ENCODE results near the gene MED16. TPM values are rescaled to one million over a fixed set of nuclear protein-coding genes. Genes with fewer than 3 reads are reported as not detected.

The MED16 gene
- total and polyA plus RNA-seq, 2 donors (not counting 1 experiment from before 2014, with no cell fraction given) = 19.3 to 35.0 TPM

- H4K20me1 ChIP-seq (ENCODE audit: control insufficient read depth, extremely low read depth, insufficient read depth, low read length) = no peaks in the 10 kb centered on the region
- no peak overlapping the region for H2AFZ ChIP-seq (ENCODE audit: low read length)
- H3K4me3 ChIP-seq (replicated peaks in 1 of 4; ENCODE audit: control extremely low read depth in 1 of 4, insufficient read depth in 1 of 4, low read depth in 3 of 4, low read length in 4 of 4) = no peak overlapping the region
- no peaks in the 10 kb centered on the region for H3K36me3 ChIP-seq (ENCODE audit: control insufficient read depth, insufficient read depth, low read length)
- H3K79me2 ChIP-seq (ENCODE audit: control insufficient read depth, insufficient read depth, low read length) = no peaks in the 10 kb centered on the region
- DNase-seq (ENCODE audit: low read depth in 2 of 2) = peak; percentile 37 to 56
- no peak overlapping the region for H3K9ac ChIP-seq (ENCODE audit: insufficient read depth, low read length)
- no peak overlapping the region for H3K4me2 ChIP-seq (ENCODE audit: extremely low read depth, insufficient read depth, low read length)
- no peaks in the 10 kb centered on the region for H3K9me3 ChIP-seq (ENCODE audit: control insufficient read depth, insufficient read depth, low read depth, low read length)
- TF ChIP-seq CTCF (conservative IDR thresholded peaks at IDR 0.05 in 1 of 2, IDR thresholded peaks at IDR 0.05 in 1 of 2; ENCODE audit: low read depth in 1 of 2, low read length in 2 of 2) (no peak), EZH2 (IDR thresholded peaks at IDR 0.05; ENCODE audit: low read length, missing control alignments) (no peak)
- H3K27ac ChIP-seq (ENCODE audit: insufficient read depth, low read length) = no peak overlapping the region
- no peaks in the 10 kb centered on the region for H3K27me3 ChIP-seq (ENCODE audit: control insufficient read depth, insufficient read depth, low read length)
- no peaks in the 10 kb centered on the region for H3K4me1 ChIP-seq (ENCODE audit: control insufficient read depth, extremely low read depth, insufficient read depth, low read length)
These were observed 30.2 kb downstream of the MED16 start for GRCh38 chr19:862581-863314.

GRCh38 chr19:861756-862580 lies 31.0 kb downstream of the MED16 start:
- no peaks in the 10 kb centered on the region for H3K36me3 ChIP-seq (ENCODE audit: control insufficient read depth, insufficient read depth, low read length)
- no peaks in the 10 kb centered on the region for H4K20me1 ChIP-seq (ENCODE audit: control insufficient read depth, extremely low read depth, insufficient read depth, low read length)
- DNase-seq (ENCODE audit: low read depth in 2 of 2) = peak in 1 of 2 donors; percentile 34

More at GRCh38 chr19:861756-862580, 31.0 kb downstream of the MED16 start:
- Histone ChIP-seq H3K27ac (ENCODE audit: insufficient read depth, low read length) (no peak overlapping the region), H3K4me1 (ENCODE audit: control insufficient read depth, extremely low read depth, insufficient read depth, low read length) (no peaks in the 10 kb centered on the region), H3K4me3 (replicated peaks in 1 of 4; ENCODE audit: control extremely low read depth in 1 of 4, insufficient read depth in 1 of 4, low read depth in 3 of 4, low read length in 4 of 4) (no peak overlapping the region), H3K79me2 (ENCODE audit: control insufficient read depth, insufficient read depth, low read length) (no peaks in the 10 kb centered on the region), H2AFZ (ENCODE audit: low read length) (no peak overlapping the region), H3K9me3 (ENCODE audit: control insufficient read depth, insufficient read depth, low read depth, low read length) (no peaks in the 10 kb centered on the region), H3K4me2 (ENCODE audit: extremely low read depth, insufficient read depth, low read length) (no peak overlapping the region), H3K27me3 (ENCODE audit: control insufficient read depth, insufficient read depth, low read length) (no peaks in the 10 kb centered on the region), H3K9ac (ENCODE audit: insufficient read depth, low read length) (no peak overlapping the region)
- TF ChIP-seq EZH2 (IDR thresholded peaks at IDR 0.05; ENCODE audit: low read length, missing control alignments) (no peak), CTCF (conservative IDR thresholded peaks at IDR 0.05 in 1 of 2, IDR thresholded peaks at IDR 0.05 in 1 of 2; ENCODE audit: low read depth in 1 of 2, low read length in 2 of 2) (no peak)
